GM23338 (cell line): Measurements from ENCODE around the gene ZNF324. TPM values are rescaled to one million over a fixed set of nuclear protein-coding genes. Genes with fewer than 3 reads are reported as not detected.

ENCODE experiments used
- ATAC-seq: fragments of 200-7000 bp; cut with Tn5 transposase; 3 replicates; pipeline ENCODE4 v1.9.1; 2020
- DNase-seq: peaks from one replicate; pipeline ENCODE4 v3.0.0-alpha.2; 2015; ENCODE audit warnings: low spot score
- H2AFZ ChIP-seq: fragments of 200-600 bp; sonication (generic); 2 replicates; pipeline ENCODE4 v1.8.0; 2016; ENCODE audit warnings: antibody characterized with exemption, mild to moderate bottlenecking, moderate library complexity
- H3F3A ChIP-seq: fragments of 200-600 bp; sonication (generic); replicated peaks from 2 replicates; pipeline ENCODE4 v1.8.0; 2017; ENCODE audit warnings: antibody characterized with exemption, mixed run types, low read depth
- H3K27ac ChIP-seq: fragments of 200-600 bp; sonication (generic); 2 replicates; pipeline ENCODE4 v1.6.1; 2016; ENCODE audit warnings: low read depth
- H3K27me3 ChIP-seq: fragments of 200-600 bp; sonication (generic); 2 replicates; pipeline ENCODE4 v1.8.0; 2016; ENCODE audit warnings: mild to moderate bottlenecking, mixed run types, moderate library complexity; ENCODE audit not compliant: insufficient read depth
- H3K36me3 ChIP-seq: fragments of 200-600 bp; sonication (generic); 2 replicates; pipeline ENCODE4 v1.8.0; 2016; ENCODE audit warnings: mild to moderate bottlenecking; ENCODE audit not compliant: insufficient read depth
- H3K4me1 ChIP-seq: fragments of 200-600 bp; sonication (generic); 2 replicates; pipeline ENCODE4 v1.8.0; 2016; ENCODE audit warnings: mild to moderate bottlenecking, moderate library complexity; ENCODE audit not compliant: insufficient read depth
- H3K4me2 ChIP-seq: fragments of 200-600 bp; sonication (generic); 2 replicates; pipeline ENCODE4 v1.7.1; 2017; ENCODE audit warnings: mixed run types
- H3K4me3 ChIP-seq: fragments of 200-600 bp; sonication (generic); 2 replicates; pipeline ENCODE4 v1.6.1; 2016; ENCODE audit warnings: mixed run types
- H3K79me2 ChIP-seq: fragments of 200-600 bp; sonication (generic); replicated peaks from 2 replicates; pipeline ENCODE4 v1.8.0; 2017; ENCODE audit warnings: mild to moderate bottlenecking; ENCODE audit not compliant: insufficient read depth
- H3K9me2 ChIP-seq: fragments of 200-600 bp; sonication (generic); 2 replicates; pipeline ENCODE4 v1.8.0; 2017; ENCODE audit not compliant: insufficient read depth
- H4K20me1 ChIP-seq: fragments of 200-600 bp; sonication (generic); replicated peaks from 2 replicates; pipeline ENCODE4 v1.8.0; 2017; ENCODE audit warnings: mild to moderate bottlenecking; ENCODE audit not compliant: insufficient read depth
- H3K27ac Mint-ChIP-seq: 2 replicates; pipeline ENCODE4 v1.8.0; 2020; ENCODE audit warnings: inconsistent platforms, mild to moderate bottlenecking, moderate library complexity, mixed read lengths
- H3K27me3 Mint-ChIP-seq: 3 replicates; pipeline ENCODE4 v1.8.0; 2022; ENCODE audit warnings: low read depth, mild to moderate bottlenecking, moderate library complexity, mixed read lengths, inconsistent platforms; ENCODE audit not compliant: insufficient read depth, poor library complexity
- H3K36me3 Mint-ChIP-seq: 3 replicates; pipeline ENCODE4 v1.8.0; 2021; ENCODE audit warnings: low read depth, mild to moderate bottlenecking, inconsistent platforms, moderate library complexity, mixed read lengths
- H3K4me1 Mint-ChIP-seq: 3 replicates; pipeline ENCODE4 v1.8.0; 2020; ENCODE audit warnings: mild to moderate bottlenecking, inconsistent platforms, mixed read lengths
- H3K4me3 Mint-ChIP-seq: 3 replicates; pipeline ENCODE4 v1.8.0; 2021; ENCODE audit warnings: moderate library complexity, mild to moderate bottlenecking, inconsistent platforms, mixed read lengths
- H3K9me3 Mint-ChIP-seq: 3 replicates; pipeline ENCODE4 v1.8.0; 2020; ENCODE audit warnings: moderate library complexity, mild to moderate bottlenecking, inconsistent platforms, mixed read lengths
- CREB1 ChIP-seq: fragments of 250-450 bp; sonication (Bioruptor Pico); IDR thresholded peaks from 2 replicates; pipeline ENCODE4 v1.5.0; 2020; ENCODE audit warnings: low read depth, mild to moderate bottlenecking, moderate library complexity
- CTCF ChIP-seq, 2 experiments: fragments of 200-600 bp in 1 of 2; sonication (generic) in 1 of 2; conservative IDR thresholded peaks; 2 replicates each; pipeline versions ENCODE4 v1.5.1 to v1.6.1; 2016 to 2017; ENCODE audit warnings: antibody characterized with exemption in 2 of 2, low read depth in 2 of 2, mild to moderate bottlenecking in 2 of 2, moderate library complexity in 1 of 2
- EZH2 ChIP-seq: fragments of 200-600 bp; sonication (generic); IDR thresholded peaks from one replicate; pipeline ENCODE4 v1.8.0; 2017; ENCODE audit warnings: antibody characterized with exemption, mild to moderate bottlenecking, low read depth; ENCODE audit not compliant: unreplicated experiment
- NANOG ChIP-seq: IDR thresholded peaks from 2 replicates; pipeline ENCODE4 v1.6.1; 2016; ENCODE audit warnings: antibody characterized with exemption, borderline replicate concordance
- POLR2AphosphoS5 ChIP-seq: IDR thresholded peaks from 2 replicates; pipeline ENCODE4 v1.6.1; 2016; ENCODE audit warnings: antibody characterized with exemption, low read depth
- REST ChIP-seq: IDR thresholded peaks from one replicate; pipeline ENCODE4 v1.6.1; 2018; ENCODE audit warnings: antibody characterized with exemption; ENCODE audit not compliant: unreplicated experiment
- STAT1 ChIP-seq: IDR thresholded peaks from one replicate; pipeline ENCODE4 v1.6.1; 2016; ENCODE audit warnings: antibody characterized with exemption; ENCODE audit not compliant: unreplicated experiment
- ZNF114 ChIP-seq: fragments of 250-450 bp; sonication (Bioruptor Pico); IDR thresholded peaks from 2 replicates; pipeline ENCODE4 v1.5.0; 2020; ENCODE audit warnings: mild to moderate bottlenecking, moderate library complexity
- ZNF462 ChIP-seq: fragments of 250-450 bp; sonication (Bioruptor Pico); IDR thresholded peaks from 2 replicates; pipeline ENCODE4 v1.5.0; 2020; ENCODE audit warnings: mild to moderate bottlenecking, moderate library complexity
- polyA plus RNA-seq: library from polyadenylated mRNA; unstranded; fragments of >200 nt; fragmentation: Nextera tagmentation; extraction: Ambion mirVana; gene quantifications from 2 replicates; pipeline ENCODE4 v1.2.1, GENCODE V29; 2016
- total RNA-seq: library from RNA; depleted of rRNA; stranded (reverse); fragments of >200 nt; shearing (Covaris generic); gene quantifications from 2 replicates; pipeline ENCODE4 v1.2.3, GENCODE V29; 2014
- TF ChIP-seq, protein P1 (sequence below): IDR thresholded peaks from 2 replicates; pipeline ENCODE4 v1.6.1; 2016; ENCODE audit warnings: antibody characterized with exemption

Gene ZNF324
- total and polyA plus RNA-seq, 2 experiments from 2014 or later = 3.9 to 15.0 TPM

- peaks cover 35% of the 10 kb centered on the region for H3K27me3 Mint-ChIP-seq
- H3F3A ChIP-seq = peaks cover 16% of the 10 kb centered on the region; the same call in 1 of the 2 replicates
- peak overlapping the region; percentile 89; the same call in 1 of the 2 replicates for H3K27ac Mint-ChIP-seq
These were observed 47.7 kb downstream of the ZNF324 start for GRCh38 chr19:58514564-58515022.

More at GRCh38 chr19:58514564-58515022, 47.7 kb downstream of the ZNF324 start:
- Histone ChIP-seq H3K9me2 (no peaks in the 10 kb centered on the region), H3K27me3 (no peaks in the 10 kb centered on the region), H3K36me3 (no peaks in the 10 kb centered on the region), H2AFZ (no peak overlapping the region), H3K4me3 (peak overlapping the region; percentile 64), H3K27ac (0 out of 2 replicates have a peak overlapping the region, but pooled peaks have one; percentile 76), H3K4me2 (peak overlapping the region; percentile 81), H4K20me1 (no peaks in the 10 kb centered on the region), H3K4me1 (peaks cover 22% of the 10 kb centered on the region), H3K79me2 (peaks cover 11% of the 10 kb centered on the region; the same call in 1 of the 2 replicates)
- DNase-seq (no peak), ATAC-seq (no peak)
- H3K4me3 Mint-ChIP-seq = peak overlapping the region; percentile 81
- H3K9me3 Mint-ChIP-seq = no peaks in the 10 kb centered on the region; the same call in 2 of the 3 replicates
- H3K4me1 Mint-ChIP-seq = peaks cover 26% of the 10 kb centered on the region
- H3K36me3 Mint-ChIP-seq = peaks cover 17% of the 10 kb centered on the region
- TF ChIP-seq CREB1 (no peak), EZH2 (no peak), ZNF114 (no peak), STAT1 (no peak), POLR2AphosphoS5 (no peak), NANOG (no peak), CTCF (conservative IDR thresholded peaks at IDR 0.05; ENCODE audit: low read depth in 2 of 2) (no peak), ZNF462 (no peak), REST (no peak)
- TF ChIP-seq, protein P1, sequence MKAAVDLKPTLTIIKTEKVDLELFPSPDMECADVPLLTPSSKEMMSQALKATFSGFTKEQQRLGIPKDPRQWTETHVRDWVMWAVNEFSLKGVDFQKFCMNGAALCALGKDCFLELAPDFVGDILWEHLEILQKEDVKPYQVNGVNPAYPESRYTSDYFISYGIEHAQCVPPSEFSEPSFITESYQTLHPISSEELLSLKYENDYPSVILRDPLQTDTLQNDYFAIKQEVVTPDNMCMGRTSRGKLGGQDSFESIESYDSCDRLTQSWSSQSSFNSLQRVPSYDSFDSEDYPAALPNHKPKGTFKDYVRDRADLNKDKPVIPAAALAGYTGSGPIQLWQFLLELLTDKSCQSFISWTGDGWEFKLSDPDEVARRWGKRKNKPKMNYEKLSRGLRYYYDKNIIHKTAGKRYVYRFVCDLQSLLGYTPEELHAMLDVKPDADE = no peak
